ENCODE measurements around the gene PRDM16. TPM values are rescaled to one million over a fixed set of nuclear protein-coding genes. Genes with fewer than 3 reads are reported as not detected.

PRDM16 gene
- polyA plus RNA-seq, 1 of the 3 experiments (the other 2 are of a cell fraction), result not detected

GRCh38 chr1:3196577-3197245, 127.7 kb downstream of the PRDM16 start:
- Histone ChIP-seq H4K20me1 (ENCODE audit: insufficient read depth) (no peaks in the 10 kb centered on the region), H3K36me3 (replicated peaks in 1 of 2; ENCODE audit: control insufficient read depth in 1 of 2, insufficient read depth in 2 of 2, low read length in 1 of 2) (no peaks in the 10 kb centered on the region), H3F3A (replicated peaks; ENCODE audit: insufficient read depth) (no peaks in the 10 kb centered on the region), H3K4me1 (ENCODE audit: control insufficient read depth in 1 of 2, insufficient read depth in 2 of 2, low read depth in 1 of 2, low read length in 1 of 2) (peaks cover 0 to 17% of the 10 kb centered on the region in 2 experiments; a peak in 1 of 4 replicates), H3K4me2 (no peak overlapping the region), H3K9ac (no peak overlapping the region), H3K9me3 (no peaks in the 10 kb centered on the region), H3K27me3 (ENCODE audit: insufficient read depth) (no peaks in the 10 kb centered on the region), H3K27ac (ENCODE audit: low read depth in 2 of 2, low read length in 1 of 2) (no peak overlapping the region), H2AFZ (ENCODE audit: low read depth) (no peak overlapping the region), H3K4me3 (ENCODE audit: low read depth in 2 of 2, low read length in 1 of 2) (no peak overlapping the region), H3K79me2 (ENCODE audit: insufficient read depth) (no peaks in the 10 kb centered on the region), H3K9me2 (no peaks in the 10 kb centered on the region)
- no peak for DNase-seq
- no peak for TF ChIP-seq IRF3 (IDR thresholded peaks at IDR 0.05; ENCODE audit: low read depth, low read length)
- no peak for TF ChIP-seq TCF12 (IDR thresholded peaks at IDR 0.05)
- TF ChIP-seq NRF1 (IDR thresholded peaks at IDR 0.05; ENCODE audit: low read depth, low read length), result no peak
- TF ChIP-seq CHD2 (IDR thresholded peaks at IDR 0.05; ENCODE audit: low read length, partially characterized antibody), result no peak
- TF ChIP-seq PBX3 (IDR thresholded peaks at IDR 0.05), result no peak
- TF ChIP-seq FOXM1 (IDR thresholded peaks at IDR 0.05; ENCODE audit: low read depth), result no peak
- no peak for TF ChIP-seq RAD21 (IDR thresholded peaks at IDR 0.05; ENCODE audit: low read length)
- TF ChIP-seq TAF1 (IDR thresholded peaks at IDR 0.05; ENCODE audit: borderline replicate concordance, low read depth, low read length), result no peak
- 70% methylated on average over 4 of the region's 17 CpGs for WGBS (ENCODE audit: low lambda C conversion rate)
- ChIA-PET CTCF (interaction anchor here (0.6 kb wide), 1 partner anchor 1342 kb away, joined by 3 read pairs; no protein-coding TSS in a partner anchor), POLR2A (no interaction called here)

- no peak for DNase-seq
- no peak overlapping the region for H3K4me2 ChIP-seq
- CTCF ChIA-PET, result no interaction called here
- POLR2A ChIA-PET, result no interaction called here
- no peaks in the 10 kb centered on the region for H4K20me1 ChIP-seq (ENCODE audit: insufficient read depth)
- H2AFZ ChIP-seq (ENCODE audit: low read depth), result no peak overlapping the region
- H3K4me1 ChIP-seq (ENCODE audit: control insufficient read depth in 1 of 2, insufficient read depth in 2 of 2, low read depth in 1 of 2, low read length in 1 of 2), result peaks cover 0 to 17% of the 10 kb centered on the region in 2 experiments; a peak in 1 of 4 replicates
- H3K79me2 ChIP-seq (ENCODE audit: insufficient read depth), result no peaks in the 10 kb centered on the region
- no peak overlapping the region for H3K27ac ChIP-seq (ENCODE audit: low read depth in 2 of 2, low read length in 1 of 2)
- no peaks in the 10 kb centered on the region for H3K36me3 ChIP-seq (replicated peaks in 1 of 2; ENCODE audit: control insufficient read depth in 1 of 2, insufficient read depth in 2 of 2, low read length in 1 of 2)
- H3K27me3 ChIP-seq (ENCODE audit: insufficient read depth), result no peaks in the 10 kb centered on the region
- no peak overlapping the region for H3K4me3 ChIP-seq (ENCODE audit: low read depth in 2 of 2, low read length in 1 of 2)
- WGBS (ENCODE audit: low lambda C conversion rate), result 80% methylated on average over 1 of the region's 22 CpGs
- no peak overlapping the region for H3K9ac ChIP-seq
- no peaks in the 10 kb centered on the region for H3K9me2 ChIP-seq
- H3K9me3 ChIP-seq, result no peaks in the 10 kb centered on the region
- no peak for TF ChIP-seq REST (IDR thresholded peaks at IDR 0.05; ENCODE audit: low read depth, low read length)
- no peak for TF ChIP-seq FOXJ3 (CRISPR knock-in tag; IDR thresholded peaks at IDR 0.05)
- TF ChIP-seq RXRA (IDR thresholded peaks at IDR 0.05; ENCODE audit: borderline replicate concordance, low read depth), result no peak
- no peak for TF ChIP-seq TEAD4 (IDR thresholded peaks at IDR 0.05; ENCODE audit: borderline replicate concordance, insufficient read depth)
- no peak for TF ChIP-seq CTCF (IDR thresholded peaks at IDR 0.05)
- no peak for TF ChIP-seq CHD2 (IDR thresholded peaks at IDR 0.05; ENCODE audit: low read length, partially characterized antibody)
- no peak for TF ChIP-seq RCOR1 (IDR thresholded peaks at IDR 0.05; ENCODE audit: low read length)
- no peak for TF ChIP-seq FOSL2 (IDR thresholded peaks at IDR 0.05; ENCODE audit: borderline replicate concordance, low read depth)
- no peak for TF ChIP-seq EZH2phosphoT487 (IDR thresholded peaks at IDR 0.05; ENCODE audit: borderline replicate concordance, low read depth)
- no peak for TF ChIP-seq PBX3 (IDR thresholded peaks at IDR 0.05)
- no peaks in the 10 kb centered on the region for H3F3A ChIP-seq (replicated peaks; ENCODE audit: insufficient read depth)
These were observed 128.8 kb downstream of the PRDM16 start for GRCh38 chr1:3197781-3198316.

Measured in SK-N-SH (cell line).